Stimulated activated CD8-positive, alpha-beta memory T cell treated with anti-CD3 and anti-CD28 coated beads, Interleukin-2, amount 100 ng/mL, for 48 hours (primary cell): ENCODE data around the gene COPS7A.
A peak's percentile ranks its signal among the peaks of the same experiment; 100 is the strongest.

Source experiments
- DNase-seq, 2 donors: peaks; one replicate each; pipeline ENCODE4 v3.0.0-alpha.2; 2020; ENCODE audit warnings: low read depth in 2 of 2

The COPS7A gene

DNA sequence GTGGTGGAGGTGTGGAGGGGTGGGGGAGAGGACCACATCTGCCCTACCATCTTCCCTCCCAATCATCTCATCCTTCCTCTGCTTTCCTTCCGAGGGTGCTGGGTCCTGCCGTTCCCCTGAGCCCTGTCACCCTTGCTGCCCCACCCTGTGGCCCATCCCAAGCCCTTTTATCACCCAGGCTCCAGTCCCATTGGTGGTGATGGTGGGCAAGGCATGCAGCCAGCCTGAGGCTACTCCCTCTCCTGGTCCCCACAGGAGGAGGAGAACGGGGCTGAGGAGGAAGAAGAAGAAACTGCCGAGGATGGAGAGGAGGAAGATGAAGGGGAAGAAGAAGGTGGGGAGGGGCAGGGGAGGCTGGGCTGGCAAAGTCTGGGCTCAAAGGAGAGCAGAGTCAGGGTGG, 45.8 kb downstream of the COPS7A start:
- no peak for DNase-seq

DNA sequence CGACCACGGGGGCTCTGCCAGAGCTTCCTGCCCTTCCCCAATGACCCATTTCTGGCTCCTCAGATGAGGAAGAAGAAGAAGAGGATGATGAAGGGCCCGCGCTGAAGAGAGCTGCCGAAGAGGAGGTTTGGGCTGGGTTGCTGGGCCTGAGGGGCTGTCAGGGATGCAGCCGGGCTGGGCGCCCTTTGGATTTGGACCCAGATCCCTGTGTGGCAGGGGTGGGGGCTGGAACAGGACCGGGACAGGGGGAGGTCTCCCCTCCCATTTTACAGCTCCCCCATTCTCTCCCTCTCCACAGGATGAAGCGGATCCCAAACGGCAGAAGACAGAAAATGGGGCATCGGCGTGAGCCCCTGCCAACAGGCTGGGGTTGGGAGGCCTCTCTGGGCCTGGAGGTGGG, 46.2 kb downstream of the COPS7A start:
- DNase-seq: no peak

DNA sequence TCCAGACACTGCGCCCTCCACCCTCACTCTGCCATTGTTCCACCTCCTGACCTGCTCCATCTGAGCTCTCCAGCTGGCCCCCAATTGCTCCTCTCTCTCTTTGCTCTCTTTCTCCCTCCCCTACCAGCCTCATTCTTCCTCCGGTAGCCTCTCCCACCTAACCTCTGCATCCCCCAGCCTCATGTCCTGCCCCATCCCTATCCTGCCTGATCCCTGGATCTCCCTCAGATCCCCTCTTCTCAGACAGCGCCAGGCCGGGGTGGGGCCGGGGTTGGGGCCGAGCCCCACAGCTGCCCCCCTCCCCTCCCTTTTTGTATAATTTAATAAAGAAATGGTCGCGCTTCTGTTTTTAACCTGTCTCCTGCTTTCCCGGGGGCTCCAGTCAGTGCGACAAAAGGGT, 46.8 kb downstream of the COPS7A start:
- DNase-seq: no peak

DNA sequence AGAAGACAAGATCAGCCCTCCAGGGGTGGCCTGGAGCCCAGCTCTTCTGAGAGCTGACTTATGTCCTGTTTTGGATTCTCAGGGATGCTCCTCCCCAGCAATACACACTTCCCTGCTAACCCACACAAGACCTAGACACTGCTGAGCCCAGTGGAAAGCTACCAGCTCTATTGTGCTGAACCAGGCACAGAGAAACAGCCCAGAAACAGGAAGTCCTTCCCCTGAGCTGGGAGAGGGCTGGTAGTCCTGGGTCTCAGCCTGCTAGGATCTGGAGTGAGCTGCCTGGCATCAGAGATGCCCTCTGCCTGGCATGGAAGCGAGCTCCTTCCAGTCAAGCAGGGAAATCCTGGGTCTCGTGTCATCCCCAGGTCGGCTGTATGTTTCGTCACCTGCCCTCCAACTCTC, 47.2 kb downstream of the COPS7A start:
- DNase-seq: no peak

DNA sequence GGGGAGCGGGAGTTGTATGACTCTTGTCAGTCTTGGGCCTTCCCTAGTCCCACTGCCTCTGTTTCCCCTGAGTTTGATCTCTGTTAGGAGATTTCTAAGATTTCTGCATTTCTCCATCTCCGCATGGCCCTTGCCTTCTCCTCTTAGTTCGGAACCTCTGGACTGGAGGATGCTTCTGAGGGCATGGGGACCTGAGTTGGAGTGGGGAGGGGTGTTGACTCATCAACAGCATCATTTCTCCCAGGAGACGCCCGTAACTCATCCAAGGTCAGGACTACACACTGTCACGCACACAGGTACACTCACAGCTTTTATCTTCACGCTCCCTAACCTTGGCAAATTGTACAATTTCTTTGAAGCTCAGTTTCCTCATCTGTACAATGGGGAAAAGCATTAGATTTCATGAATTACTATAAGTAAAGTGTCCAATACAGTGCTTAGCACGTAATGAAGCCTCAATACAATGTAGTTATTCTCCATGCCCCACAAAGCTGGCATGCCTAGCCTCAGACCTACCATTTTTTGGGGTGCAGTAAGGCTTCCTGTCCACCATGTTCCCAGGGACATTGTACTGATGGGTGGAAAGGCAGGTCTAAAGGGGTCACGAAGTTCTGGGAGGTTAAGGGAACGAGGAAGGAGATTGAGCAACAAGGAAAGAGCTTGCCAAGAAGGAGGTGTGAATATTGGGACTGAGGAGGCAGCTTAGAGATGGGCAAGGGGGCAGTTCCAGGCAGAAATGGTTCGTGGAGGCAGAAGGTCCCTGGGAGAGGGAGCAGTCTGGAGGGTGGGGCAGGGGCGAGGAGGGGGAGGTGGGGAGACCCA, 47.9 kb downstream of the COPS7A start:
- no peak for DNase-seq

DNA sequence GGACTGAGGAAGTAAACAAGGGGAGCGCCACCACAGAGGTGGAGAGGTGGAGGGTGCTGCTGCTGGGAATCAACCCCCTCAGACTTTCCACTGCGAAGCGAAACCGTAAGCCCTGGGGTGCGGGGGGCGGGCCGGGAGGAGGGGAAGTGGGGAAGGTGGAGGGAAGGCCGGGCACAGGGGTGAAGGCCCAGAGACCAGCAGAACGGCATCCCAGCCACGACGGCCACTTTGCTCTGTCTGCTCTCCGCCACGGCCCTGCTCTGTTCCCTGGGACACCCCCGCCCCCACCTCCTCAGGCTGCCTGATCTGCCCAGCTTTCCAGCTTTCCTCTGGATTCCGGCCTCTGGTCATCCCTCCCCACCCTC, 48.5 kb downstream of the COPS7A start, which contains the start of gene LAG3:
Gene LAG3 (plus strand): TSS at position 190 of the 365 bp plus-strand sequence. CDS start 333 bp downstream, outside the sequence.
- peak; percentile 72 to 76 for DNase-seq

DNA sequence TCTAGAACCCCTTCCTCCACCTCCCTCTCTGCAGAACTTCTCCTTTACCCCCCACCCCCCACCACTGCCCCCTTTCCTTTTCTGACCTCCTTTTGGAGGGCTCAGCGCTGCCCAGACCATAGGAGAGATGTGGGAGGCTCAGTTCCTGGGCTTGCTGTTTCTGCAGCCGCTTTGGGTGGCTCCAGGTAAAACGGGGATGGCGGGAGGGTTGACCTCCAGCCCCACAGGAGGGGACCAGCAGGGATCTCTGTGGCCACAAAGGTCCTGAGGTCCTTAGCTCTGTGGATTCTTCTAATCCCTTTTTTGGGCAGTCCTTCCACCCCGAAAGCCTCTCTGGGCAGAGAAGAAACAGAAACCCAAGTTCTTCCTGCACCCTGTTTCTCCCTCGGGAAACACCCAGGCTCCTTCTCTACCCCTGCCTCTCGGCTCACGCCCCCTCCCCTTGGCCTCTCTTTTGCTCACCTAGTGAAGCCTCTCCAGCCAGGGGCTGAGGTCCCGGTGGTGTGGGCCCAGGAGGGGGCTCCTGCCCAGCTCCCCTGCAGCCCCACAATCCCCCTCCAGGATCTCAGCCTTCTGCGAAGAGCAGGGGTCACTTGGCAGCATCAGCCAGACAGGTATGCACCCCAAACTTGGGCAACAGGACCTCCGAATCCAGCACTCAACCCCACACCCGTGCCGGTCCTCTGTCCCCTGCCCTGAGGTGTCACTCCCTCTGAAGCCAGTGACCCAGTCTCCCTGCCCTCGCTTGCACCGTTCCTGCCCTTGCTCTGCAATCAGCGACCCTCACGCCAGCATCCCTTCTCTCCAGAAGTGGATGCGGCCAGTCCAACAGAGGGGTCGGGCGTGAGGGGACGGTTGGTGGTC, 49.1 kb downstream of the COPS7A start:
- DNase-seq: no peak

DNA sequence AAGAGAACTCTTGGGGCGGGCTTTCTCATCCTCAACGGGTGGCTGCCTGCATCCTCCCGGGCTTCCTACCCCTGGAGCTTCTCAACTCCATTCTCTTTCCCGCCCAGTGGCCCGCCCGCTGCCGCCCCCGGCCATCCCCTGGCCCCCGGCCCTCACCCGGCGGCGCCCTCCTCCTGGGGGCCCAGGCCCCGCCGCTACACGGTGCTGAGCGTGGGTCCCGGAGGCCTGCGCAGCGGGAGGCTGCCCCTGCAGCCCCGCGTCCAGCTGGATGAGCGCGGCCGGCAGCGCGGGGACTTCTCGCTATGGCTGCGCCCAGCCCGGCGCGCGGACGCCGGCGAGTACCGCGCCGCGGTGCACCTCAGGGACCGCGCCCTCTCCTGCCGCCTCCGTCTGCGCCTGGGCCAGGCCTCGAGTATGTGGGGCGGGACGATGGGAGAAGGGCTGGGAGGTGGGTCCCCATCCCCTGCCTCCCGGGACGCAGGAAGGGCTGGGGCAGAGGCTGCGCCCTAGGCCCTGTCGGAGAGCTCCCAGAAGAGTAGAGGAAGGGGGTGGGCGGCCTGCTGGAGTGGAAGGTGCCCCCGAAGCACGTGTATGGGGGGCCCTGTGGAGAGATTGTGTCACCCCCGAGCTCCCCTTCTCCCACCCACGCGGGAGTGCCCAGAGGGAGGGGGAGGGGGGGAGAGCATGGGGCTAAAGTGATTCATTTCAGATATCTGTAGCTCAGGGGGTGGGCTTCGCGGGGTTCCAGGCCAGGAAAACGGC, 49.9 kb downstream of the COPS7A start:
- DNase-seq: peak; percentile 73 to 78

DNA sequence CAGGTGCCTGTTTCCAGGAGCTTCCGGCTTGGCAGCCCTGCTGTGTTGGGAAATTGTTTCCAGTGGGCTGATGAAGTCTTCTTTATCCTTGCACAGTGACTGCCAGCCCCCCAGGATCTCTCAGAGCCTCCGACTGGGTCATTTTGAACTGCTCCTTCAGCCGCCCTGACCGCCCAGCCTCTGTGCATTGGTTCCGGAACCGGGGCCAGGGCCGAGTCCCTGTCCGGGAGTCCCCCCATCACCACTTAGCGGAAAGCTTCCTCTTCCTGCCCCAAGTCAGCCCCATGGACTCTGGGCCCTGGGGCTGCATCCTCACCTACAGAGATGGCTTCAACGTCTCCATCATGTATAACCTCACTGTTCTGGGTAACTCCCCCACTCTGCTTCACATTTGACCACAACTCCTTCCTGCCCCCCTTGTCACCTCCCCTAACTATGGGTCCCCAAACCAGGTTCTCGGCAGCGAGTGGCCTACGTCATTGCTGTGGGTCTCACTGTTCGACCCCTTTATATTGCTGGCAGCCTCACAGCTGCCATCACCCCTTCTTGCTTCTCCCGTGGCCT, 50.7 kb downstream of the COPS7A start:
- no peak for DNase-seq

DNA sequence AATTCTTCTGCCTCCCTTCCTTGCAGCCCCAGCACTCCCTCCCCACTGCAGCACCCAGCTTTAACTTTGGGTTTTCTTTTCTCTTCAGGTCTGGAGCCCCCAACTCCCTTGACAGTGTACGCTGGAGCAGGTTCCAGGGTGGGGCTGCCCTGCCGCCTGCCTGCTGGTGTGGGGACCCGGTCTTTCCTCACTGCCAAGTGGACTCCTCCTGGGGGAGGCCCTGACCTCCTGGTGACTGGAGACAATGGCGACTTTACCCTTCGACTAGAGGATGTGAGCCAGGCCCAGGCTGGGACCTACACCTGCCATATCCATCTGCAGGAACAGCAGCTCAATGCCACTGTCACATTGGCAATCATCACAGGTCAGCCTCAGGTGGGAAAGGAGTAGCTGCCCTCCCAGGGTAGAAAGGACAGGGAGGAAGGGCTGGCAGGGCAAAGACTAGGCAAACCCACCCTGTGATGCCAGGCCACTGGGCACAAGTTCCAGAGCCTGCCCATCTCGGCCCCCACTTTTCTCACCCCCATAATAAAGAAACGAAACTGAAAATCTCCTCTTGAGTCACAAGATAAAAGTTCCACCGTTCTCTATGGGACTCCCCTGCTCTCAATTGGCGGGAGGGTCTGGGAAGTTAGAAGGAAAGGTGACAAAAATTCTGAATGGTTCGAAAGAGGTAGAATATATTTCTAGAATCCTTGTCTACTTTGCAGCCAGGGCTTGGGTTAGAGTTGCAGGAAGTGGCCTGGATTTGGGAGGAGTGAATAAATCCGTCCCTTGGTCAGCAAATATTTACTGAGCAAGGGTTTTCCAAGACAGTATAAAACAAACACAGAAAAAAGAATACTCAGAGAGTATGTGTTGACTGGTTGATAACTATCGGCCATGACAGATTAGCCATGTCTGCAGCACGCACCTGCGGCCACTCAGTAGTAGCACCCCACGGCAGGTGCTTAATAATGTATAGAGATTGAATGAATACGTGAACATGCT, 51.6 kb downstream of the COPS7A start:
- DNase-seq: no peak

DNA sequence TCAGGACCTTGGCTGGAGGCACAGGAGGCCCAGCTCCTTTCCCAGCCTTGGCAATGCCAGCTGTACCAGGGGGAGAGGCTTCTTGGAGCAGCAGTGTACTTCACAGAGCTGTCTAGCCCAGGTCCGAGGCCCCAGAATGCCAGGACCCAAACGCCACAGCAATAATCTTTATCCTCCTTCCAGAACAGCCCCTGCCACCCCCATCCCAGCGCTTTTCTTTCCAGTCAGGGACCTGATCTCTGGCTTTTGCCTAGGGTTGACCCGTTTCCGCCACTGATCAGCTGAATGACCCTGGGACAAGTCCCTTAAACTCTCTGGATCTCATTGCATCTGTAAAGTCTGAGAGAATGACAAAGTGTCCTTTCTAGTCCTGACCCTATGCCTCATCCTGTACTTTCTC, 53.5 kb downstream of the COPS7A start:
- DNase-seq: no peak

DNA sequence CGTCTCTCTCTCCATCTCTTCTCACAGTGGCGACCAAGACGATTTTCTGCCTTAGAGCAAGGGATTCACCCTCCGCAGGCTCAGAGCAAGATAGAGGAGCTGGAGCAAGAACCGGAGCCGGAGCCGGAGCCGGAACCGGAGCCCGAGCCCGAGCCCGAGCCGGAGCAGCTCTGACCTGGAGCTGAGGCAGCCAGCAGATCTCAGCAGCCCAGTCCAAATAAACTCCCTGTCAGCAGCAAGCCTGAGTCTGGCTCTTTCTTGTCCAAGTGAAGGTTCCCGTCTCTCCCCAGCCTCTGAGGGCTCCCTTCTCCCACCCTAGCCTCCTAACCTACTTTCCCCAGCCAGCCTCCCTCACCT, 54.3 kb downstream of the COPS7A start:
- no peak for DNase-seq

DNA sequence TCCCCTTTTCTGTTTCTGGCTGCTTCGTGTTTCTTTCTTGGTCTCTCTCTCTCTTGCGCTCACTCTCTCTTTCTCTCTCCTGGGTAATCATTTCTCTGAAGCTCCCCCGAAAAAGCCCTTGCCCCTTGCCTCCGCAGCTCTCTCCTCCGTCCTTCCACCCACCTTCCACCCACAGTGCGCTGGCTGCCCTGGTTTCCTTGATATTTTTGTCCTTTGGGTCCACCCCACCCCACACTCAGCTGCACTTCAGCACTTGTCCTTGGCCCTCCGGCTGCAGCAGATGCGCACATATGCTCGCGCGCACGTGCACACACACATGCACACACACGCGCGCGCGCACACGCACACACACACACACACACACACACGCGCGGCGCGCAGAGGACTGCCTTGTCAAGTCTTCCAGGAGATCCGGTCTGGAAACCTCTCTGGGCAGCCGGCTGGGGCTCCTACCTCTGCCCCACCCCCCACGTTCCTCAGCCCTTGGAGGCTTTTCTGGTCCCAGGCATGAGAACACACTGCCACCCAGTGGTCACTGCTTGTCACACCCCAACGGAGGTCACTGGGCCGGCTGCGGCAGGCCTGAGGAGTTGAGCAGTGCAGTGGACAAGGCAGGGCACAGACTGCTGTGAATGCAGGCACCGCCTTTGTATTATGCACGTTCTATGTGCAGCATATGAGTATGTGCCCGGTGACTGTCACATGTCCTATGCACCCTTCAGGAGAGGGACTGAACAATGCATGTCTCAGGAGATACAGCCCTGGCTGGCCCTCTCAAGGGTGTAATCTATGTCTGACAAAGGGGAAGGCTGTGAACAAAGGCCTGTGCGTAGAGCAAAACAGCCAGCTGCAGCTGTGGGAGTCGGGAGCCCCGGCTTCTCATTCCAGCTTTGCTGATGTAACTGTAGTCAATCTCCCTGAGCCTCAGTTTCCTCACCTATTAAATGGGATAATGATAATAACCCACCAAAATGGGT, 55.0 kb downstream of the COPS7A start:
- peak; percentile 85 to 86 for DNase-seq

DNA sequence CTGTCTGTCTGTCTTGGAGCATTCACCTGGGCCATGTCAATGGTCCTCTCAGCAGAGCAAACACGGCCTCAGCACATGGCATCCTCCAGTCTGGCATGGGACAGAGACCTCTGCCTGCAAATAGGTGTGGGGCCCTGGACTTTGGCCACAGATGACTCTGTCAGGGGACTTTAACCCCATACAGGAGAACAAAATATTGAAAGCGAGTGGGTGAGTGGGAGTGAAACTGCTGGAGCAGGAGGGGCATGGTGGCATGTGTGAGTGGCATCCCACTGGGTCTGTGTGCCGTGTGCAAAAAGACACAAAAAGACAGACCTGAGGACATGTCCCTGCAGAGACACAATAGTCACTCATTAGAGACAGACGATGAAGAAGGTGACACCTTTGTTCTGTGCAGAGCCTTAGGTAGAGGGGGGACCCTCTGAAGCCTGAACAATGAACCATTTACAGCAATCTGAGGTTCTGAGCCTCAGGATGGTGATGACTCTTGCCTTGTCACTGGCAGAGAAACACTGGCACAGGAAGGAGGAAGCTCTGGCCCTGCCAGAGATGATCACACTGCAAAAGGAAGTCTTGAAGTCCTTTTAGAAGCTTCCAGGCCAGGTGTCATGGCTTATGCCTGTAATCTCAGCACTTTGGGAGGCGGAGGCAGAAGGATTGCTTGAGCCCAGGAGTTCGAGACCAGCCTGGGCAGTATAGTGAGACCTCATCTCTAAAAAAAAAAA, 56.0 kb downstream of the COPS7A start:
- DNase-seq: no peak

DNA sequence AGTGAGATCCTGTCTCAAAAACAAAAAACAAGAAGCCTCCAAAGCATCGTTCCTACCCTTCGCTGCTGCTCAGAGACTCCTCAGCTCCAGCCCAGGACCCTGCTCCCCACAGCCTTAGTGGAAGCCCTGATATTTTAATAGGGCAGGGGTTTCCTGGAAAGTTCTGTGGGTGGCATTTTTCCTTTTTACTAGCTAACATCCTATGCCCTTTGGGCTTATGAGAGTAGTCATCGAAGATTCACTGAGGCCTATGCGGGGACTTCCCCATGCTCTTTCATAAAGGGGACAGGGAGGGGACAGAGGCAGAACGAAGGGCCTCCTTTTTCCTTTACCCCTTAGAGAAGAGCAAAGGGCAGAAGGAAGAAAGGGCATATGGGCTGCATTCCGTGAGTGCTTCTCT, 56.7 kb downstream of the COPS7A start:
- DNase-seq: no peak
